PFSK-1 (cell line): ENCODE measurements around the gene RAB3C.
A peak's percentile ranks its signal among the peaks of the same experiment; 100 is the strongest.

ENCODE experiments used
- FOXP2 ChIP-seq: optimal IDR thresholded peaks from 2 replicates; pipeline ENCODE3; 2011; ENCODE audit warnings: borderline replicate concordance, control low read depth, inconsistent platforms; ENCODE audit not compliant: insufficient read depth; ENCODE audit errors: extremely low read length, extremely low read depth
- POLR2AphosphoS5 ChIP-seq: IDR thresholded peaks from 2 replicates; pipeline ENCODE4 v1.6.1; 2012; ENCODE audit warnings: low read depth, mild to moderate bottlenecking, control low read depth, low read length, moderate library complexity
- SIN3A ChIP-seq: IDR thresholded peaks from 2 replicates; pipeline ENCODE4 v1.6.1; 2012; ENCODE audit warnings: mild to moderate bottlenecking, low read length, moderate library complexity, borderline replicate concordance; ENCODE audit not compliant: insufficient read depth
- TAF1 ChIP-seq: IDR thresholded peaks from 2 replicates; pipeline ENCODE4 v1.6.1; 2012; ENCODE audit warnings: low read length, control low read depth, borderline replicate concordance; ENCODE audit not compliant: insufficient read depth
- TF ChIP-seq, protein P1 (sequence below), 2 experiments: IDR thresholded peaks; 2 replicates each; pipeline versions ENCODE4 v1.6.1 to v1.8.0; 2011 to 2012; ENCODE audit warnings: low read depth in 2 of 2, low read length in 2 of 2, control low read depth in 1 of 2, inconsistent platforms in 1 of 2, mild to moderate bottlenecking in 1 of 2, moderate library complexity in 1 of 2; ENCODE audit not compliant: insufficient read depth in 1 of 2

The RAB3C gene

DNA sequence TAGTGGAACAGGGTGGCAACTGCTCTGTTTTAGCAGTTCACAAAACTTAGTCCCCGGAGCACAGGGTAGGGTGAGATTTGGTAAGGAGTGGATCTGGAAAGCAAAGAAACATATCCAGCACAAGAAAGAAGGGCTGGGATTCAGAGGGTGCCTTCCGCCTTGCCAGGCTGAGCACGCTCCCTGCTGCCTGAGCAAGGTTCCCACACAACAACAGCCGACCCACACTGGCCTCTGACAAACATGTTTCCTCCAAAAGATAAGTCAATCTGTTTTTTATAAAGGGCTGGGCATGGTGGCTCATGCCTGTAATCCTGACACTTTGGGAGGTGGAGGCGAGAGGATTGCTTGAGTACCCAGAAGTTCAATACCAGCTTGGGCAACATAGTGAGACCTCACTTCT is 45.8 kb downstream of the RAB3C start:
- TF ChIP-seq FOXP2 = no peak
- TF ChIP-seq TAF1 = no peak

DNA sequence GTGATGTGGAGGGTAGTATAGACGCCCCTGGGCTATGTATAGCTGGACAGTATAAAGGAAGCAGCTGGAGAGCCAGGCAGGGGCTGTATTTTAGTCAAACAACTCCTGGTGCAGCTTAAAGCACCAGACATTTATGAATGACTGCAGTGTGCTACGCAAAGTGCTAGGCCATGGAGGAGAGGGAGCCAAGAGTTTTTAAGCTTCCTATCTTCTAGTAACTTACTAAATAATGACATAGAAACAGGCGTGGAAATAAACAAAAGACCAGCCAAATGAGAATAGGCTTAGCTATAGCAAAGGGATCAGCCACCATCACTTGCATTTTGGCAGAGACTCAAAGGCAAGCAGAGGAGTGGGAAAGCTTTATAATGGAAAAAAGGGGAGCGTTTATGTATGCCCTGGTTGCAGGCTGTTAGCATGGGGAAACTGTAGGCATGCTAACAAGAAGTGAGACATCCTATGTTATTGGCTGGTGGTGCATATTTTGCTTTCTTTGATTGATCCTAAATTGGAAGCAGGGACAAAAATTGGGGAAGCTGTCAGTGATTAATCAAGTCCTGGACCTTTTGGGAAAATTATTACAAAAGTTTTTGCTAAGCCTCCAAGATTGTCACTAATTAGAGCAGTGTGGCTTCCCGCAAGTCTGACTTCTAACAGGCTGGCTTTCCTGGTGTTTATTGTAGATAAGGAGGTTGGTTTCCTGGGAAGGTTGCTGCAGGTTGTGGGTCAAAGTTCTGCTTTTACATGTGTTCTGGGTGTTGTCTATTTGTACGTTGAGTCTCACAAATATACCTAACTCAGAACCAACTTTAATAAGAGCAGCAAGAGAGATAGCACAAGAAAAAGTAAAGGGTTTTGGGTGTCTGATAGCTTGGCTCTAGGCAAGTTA is 46.6 kb downstream of the RAB3C start:
- TF ChIP-seq TAF1 (no peak), POLR2AphosphoS5 (no peak), SIN3A (no peak), FOXP2 (no peak)
- TF ChIP-seq, protein P1, sequence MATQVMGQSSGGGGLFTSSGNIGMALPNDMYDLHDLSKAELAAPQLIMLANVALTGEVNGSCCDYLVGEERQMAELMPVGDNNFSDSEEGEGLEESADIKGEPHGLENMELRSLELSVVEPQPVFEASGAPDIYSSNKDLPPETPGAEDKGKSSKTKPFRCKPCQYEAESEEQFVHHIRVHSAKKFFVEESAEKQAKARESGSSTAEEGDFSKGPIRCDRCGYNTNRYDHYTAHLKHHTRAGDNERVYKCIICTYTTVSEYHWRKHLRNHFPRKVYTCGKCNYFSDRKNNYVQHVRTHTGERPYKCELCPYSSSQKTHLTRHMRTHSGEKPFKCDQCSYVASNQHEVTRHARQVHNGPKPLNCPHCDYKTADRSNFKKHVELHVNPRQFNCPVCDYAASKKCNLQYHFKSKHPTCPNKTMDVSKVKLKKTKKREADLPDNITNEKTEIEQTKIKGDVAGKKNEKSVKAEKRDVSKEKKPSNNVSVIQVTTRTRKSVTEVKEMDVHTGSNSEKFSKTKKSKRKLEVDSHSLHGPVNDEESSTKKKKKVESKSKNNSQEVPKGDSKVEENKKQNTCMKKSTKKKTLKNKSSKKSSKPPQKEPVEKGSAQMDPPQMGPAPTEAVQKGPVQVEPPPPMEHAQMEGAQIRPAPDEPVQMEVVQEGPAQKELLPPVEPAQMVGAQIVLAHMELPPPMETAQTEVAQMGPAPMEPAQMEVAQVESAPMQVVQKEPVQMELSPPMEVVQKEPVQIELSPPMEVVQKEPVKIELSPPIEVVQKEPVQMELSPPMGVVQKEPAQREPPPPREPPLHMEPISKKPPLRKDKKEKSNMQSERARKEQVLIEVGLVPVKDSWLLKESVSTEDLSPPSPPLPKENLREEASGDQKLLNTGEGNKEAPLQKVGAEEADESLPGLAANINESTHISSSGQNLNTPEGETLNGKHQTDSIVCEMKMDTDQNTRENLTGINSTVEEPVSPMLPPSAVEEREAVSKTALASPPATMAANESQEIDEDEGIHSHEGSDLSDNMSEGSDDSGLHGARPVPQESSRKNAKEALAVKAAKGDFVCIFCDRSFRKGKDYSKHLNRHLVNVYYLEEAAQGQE (IDR thresholded peaks at IDR 0.05; ENCODE audit: insufficient read depth in 1 of 2, low read depth in 2 of 2, low read length in 2 of 2) = no peak

DNA sequence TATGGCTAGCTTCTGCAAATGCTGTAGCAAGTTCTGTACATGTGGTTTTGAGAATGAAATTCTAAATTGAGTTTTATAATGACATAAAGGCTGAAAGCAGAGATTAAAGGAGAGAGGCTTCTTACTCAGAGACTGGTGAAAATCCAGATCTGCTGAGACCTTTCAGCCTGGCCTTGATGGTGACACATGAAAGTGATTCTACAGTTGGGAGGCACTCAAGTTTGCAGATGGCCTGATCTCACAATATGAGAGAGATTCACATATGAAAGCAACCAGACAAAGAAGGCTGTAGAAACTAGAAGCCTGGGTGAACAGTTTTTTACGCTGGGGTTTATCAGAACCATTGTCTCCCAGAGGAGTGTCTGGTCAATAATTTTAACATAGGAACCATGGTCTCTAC is 49.0 kb downstream of the RAB3C start:
- TF ChIP-seq SIN3A (no peak), FOXP2 (no peak), TAF1 (no peak), POLR2AphosphoS5 (no peak)
- TF ChIP-seq, protein P1 (IDR thresholded peaks at IDR 0.05; ENCODE audit: insufficient read depth in 1 of 2, low read depth in 2 of 2, low read length in 2 of 2) = no peak

DNA sequence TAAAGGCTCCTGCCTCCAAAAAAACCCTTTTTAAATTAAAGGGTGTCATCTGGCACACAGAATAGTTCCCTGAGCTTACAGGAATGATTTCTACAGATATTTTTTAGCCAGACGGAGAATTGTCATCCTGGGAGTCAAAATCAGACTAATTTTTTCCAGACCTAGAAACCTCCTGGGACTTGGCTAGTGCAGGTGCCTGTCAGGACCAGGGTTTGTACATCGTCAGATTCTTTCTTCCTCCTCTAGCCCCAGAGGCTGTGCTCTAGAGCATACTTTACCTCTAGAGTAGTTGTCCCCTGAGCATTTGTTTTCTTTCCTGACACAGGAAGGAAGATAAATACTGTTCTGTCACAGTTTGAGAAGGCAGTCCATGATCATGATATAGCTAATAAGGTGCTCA is 52.5 kb downstream of the RAB3C start:
- TF ChIP-seq, protein P1 (IDR thresholded peaks at IDR 0.05; ENCODE audit: insufficient read depth in 1 of 2, low read depth in 2 of 2, low read length in 2 of 2) = no peak
- TF ChIP-seq SIN3A (no peak), TAF1 (no peak), FOXP2 (no peak), POLR2AphosphoS5 (no peak)

DNA sequence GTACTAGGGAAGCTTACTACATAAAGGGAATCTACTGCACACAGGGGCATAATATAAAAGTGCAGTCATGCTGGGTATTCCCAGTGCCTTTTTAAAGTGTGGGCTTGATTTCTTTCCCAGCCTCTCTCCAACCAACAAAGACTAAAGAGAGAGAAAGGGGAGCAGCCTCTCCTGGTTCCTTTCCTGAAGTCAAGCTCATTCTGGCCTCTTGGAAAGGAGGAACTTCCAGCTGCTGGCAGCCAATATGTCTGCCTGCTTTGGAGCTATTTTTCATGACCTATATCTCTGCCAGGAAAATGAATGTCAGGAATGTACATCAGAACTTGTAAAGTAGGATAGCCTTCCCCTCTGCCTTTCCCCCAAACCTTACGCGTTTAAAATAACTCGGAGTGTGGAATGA is 57.1 kb downstream of the RAB3C start:
- no peak for TF ChIP-seq SIN3A
- TF ChIP-seq TAF1 = no peak
- no peak for TF ChIP-seq POLR2AphosphoS5
- TF ChIP-seq FOXP2 = no peak

DNA sequence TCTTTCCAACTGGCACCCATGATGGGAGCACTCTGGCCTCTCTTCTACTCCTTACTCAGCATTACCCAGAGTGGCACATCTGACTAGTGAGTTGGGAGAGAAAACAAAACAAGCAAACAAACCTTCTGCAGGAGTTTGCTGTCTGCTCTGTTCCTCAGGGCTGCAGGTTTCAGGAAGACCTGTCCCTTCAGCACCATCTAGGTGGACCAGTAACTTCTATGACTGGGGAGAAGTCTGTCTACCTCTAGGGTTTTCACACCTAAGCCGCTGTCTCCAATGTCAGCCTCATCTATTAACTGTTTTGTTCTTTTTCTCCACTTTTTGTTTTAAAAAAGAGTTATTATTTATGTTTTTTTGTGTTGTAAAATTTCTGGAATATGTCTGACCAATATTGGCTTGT is 58.7 kb downstream of the RAB3C start:
- no peak for TF ChIP-seq TAF1
- TF ChIP-seq, protein P1 (IDR thresholded peaks at IDR 0.05; ENCODE audit: insufficient read depth in 1 of 2, low read depth in 2 of 2, low read length in 2 of 2) = peak; percentile 56 to 85; a peak in 3 of 4 replicates
